Globus pallidus (tissue), 1 donor: ENCODE data around the gene PLCB1.

Experiments
- DNase-seq: peaks from one replicate; pipeline ENCODE4 v3.0.0-alpha.2; 2015; ENCODE audit warnings: low spot score

Gene PLCB1

DNA sequence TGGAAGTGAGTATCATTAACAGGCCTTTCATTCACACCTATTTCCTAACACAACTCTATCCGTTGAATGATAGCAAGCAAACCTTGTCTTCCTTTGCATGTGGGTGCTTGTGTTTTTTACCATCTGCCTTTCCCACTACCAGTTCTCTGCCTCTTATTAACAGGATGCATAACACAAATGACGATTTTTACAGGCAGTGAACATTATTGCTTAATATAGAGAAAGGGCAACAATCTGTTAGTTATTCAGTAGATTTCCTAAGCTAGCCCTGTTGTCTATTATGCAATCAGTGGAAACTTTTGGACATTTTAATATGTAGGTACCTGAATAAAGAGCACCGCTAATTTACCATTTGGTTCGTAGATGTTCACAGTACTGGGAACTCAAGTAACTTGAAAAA, 588.0 kb downstream of the PLCB1 start:
- no peak for DNase-seq

DNA sequence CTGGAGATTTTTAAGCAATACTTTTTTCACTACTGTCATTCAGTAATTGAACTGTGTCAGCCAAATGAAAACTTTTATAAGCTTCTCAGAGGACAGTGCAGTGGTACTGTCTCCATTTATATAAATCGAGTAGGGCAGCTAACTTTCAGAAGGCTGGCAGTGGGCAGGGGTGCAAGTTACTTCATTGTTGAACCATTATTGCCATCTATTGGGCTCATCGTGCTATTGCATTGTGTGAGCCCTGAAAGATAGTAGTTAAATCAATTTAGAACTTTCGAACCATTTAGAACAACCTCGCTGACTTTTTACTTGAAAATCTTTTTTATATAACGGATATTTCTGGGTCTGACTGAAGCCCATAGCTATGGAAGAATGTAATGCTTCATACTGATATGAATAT, 589.0 kb downstream of the PLCB1 start:
- peak; percentile 28 for DNase-seq

DNA sequence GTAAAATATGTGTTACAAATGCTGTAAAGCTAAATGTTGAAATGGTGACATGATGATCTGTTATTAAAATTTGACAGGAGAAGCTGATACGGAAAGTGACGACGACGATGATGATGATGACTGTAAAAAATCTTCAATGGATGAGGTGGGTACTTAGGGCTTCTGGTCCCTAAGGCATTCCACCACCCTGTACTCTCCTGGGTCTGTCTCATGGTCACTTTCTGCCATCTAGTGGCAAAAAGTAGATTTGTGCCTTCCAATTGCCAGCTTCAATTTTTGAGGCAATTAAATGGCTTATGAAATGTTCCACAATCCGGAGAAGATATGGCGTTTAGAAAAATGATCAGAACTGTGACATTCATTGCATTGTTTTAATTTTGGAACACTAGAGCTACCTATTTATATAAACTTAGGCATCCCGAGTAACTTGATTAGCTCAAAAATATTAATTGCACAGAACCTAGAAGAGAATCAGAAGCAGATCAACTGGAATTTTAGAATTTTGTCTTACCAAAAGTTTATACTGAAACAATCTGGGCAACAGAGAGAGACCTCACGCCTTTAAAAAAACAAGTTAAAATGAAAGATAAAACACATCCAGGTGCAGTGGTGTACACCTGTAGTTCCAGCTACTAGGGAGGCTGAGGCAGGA, 590.3 kb downstream of the PLCB1 start:
- peak; percentile 68 for DNase-seq

DNA sequence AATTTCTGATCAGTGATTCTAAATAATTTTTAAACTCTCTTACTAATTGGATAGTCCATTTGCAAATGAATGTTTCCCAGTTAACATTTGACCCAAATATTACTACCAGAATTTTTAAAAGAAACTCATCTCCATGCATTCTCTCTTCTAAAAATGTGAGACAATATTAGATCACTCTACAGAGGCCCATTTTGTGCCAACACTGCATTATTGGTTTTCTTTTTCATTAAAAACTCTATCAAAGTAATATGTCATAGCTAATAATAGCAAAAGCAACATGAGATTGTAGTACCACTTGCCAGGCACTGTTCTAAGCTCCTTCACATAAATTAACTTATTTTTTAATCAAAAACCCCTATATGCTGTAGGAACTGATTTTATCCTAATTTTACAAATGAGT, 591.2 kb downstream of the PLCB1 start:
- DNase-seq: no peak

DNA sequence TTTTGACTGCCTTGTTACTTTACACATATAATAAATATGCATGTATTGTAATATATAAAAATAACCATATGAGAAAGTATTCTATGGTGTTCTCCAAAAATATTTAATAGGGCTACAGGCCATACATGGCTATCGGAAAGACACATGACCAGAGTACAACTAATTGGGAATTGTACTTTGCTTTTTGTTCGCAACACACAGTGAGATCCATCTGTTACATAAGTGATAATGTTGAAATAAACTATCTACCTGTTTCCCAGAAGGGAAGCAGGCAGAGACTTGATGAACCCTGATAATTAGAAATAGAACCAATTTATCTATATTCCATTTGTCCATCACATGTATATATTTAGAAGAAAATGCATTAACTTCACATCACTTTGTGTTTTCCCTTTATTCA, 592.8 kb downstream of the PLCB1 start:
- no peak for DNase-seq

DNA sequence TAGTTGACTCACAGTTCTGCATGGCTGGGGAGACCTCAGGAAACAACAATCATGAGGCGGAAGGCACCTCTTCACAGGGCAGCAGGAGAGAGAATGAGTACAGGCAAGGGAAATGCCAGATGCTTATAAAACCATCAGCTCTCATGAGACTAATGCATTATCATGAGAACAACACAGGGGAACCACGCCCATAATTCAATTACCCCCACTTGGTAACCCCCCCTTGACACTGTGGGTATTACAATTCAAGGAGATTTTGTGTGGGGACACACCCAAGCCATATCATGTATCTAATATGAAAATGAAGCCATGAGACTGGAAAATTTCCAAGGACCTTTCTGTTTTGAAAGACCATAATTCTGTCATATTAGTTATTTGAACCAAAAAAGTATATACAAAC, 594.4 kb downstream of the PLCB1 start:
- DNase-seq: no peak

DNA sequence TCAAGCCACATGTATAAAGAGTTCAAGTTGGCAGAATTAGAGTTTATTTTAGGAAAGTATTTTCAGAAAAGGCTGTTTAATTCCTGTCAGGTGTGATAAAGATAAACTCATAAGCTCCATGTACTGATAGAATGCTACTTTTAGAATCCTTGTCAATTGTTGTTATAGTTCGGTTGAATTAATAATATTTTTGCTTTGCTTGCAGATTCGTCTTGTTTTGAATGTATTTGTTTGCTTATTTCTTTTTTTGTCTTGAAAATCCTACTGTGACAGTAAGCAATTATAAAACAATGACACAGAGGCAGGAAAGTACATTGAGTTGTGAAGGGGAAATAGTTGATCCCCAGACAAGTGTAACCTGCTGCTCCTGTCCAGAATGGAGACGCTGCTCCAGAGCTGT, 602.9 kb downstream of the PLCB1 start:
- no peak for DNase-seq

DNA sequence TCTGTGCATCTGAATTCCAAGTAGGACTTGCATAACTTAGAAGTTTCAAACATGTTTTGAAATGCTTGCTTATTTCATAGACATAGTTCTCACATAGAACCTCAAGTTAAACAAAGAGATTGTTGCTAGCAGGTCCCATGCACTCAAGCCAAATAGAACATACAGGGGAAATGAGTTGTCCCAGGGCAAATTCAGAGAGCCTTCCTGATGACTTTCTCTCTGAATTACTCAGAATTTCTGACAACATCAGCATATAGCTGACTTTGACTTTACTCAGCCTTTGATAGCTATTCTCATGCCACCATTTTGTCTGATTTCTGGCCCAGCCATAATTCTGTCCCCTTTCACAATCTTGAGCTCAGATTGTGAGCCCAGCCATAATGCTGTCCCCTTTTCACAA, 603.6 kb downstream of the PLCB1 start:
- no peak for DNase-seq

DNA sequence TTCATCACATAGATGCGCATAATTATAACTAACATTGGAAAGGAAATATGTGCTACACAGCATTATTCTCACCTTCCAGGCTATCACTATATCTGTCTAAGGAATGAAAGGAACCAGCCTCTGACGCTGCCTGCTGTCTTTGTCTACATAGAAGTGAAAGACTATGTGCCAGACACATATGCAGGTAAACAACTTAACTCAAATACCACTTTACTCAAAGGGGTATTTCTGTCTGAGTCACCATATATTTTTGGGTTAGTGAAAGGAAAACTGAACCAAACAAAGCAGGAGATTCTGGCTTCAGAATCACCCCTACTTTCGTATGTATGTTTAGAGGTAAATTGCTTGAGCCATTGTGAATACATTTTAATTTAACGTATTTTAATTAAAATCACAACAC, 608.2 kb downstream of the PLCB1 start:
- DNase-seq: no peak

DNA sequence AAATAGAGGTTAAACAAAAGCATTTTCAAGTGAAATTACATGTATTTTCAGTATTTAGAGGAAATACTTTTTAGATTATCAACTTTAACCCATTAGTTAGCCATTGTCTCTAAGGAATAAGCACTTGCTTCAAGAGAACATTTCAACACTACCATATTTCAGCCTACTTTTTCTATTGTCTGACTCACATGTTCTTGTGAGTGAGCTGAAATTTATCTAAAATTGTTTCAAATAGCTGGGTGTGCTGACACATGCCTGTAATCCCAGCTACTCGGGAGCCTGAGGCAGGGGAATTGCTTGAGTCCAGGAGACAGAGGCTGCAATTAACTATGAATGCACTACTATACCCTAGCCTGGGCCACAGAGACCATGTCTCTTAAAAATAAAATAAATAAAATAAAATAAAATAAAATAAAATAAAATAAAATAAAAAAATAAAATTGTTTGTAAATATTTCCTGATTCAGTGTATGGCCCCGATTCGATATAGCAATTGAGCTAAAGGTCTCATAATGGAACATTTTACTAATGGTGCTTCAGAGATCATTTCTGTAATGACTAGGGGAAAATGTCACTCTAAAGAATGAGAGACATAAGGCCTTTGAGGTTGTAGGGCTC, 612.3 kb downstream of the PLCB1 start:
- no peak for DNase-seq

DNA sequence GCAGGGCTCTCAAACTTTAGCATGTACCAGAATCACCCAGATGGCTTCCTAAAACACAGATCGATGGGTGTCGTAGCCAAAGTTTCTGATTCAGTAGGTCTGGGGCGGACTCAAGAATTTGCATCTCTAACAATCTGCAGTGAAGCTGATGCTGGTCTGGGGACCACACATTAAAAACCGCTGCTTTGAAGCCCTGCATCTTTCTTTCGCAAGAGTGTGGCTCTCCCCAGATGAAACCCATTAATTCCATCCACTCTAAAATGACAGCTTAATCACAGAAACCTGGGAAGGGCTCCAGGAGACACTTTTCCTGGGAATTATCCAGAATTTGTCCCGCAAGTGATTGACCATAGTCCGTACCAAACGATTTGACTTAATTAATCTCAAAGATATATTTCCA, 617.0 kb downstream of the PLCB1 start:
- no peak for DNase-seq

DNA sequence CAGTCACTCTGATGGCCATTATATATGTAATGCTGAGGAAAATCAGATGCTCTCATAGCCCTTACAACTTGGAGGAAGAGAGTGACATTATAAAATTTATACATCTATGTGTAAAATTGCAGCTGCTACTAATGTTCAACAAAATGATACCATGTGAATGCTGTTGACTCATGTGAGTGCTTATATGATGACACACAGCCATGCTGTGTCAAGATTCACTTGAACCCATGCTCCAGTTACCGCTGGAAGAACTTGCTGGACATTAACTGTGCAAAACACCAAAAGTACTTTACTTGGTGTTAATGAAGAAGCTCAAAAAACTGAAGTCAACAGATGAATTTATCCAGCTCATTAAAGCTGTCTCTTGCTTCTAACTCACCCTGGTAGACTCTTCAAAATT, 617.9 kb downstream of the PLCB1 start:
- DNase-seq: no peak

DNA sequence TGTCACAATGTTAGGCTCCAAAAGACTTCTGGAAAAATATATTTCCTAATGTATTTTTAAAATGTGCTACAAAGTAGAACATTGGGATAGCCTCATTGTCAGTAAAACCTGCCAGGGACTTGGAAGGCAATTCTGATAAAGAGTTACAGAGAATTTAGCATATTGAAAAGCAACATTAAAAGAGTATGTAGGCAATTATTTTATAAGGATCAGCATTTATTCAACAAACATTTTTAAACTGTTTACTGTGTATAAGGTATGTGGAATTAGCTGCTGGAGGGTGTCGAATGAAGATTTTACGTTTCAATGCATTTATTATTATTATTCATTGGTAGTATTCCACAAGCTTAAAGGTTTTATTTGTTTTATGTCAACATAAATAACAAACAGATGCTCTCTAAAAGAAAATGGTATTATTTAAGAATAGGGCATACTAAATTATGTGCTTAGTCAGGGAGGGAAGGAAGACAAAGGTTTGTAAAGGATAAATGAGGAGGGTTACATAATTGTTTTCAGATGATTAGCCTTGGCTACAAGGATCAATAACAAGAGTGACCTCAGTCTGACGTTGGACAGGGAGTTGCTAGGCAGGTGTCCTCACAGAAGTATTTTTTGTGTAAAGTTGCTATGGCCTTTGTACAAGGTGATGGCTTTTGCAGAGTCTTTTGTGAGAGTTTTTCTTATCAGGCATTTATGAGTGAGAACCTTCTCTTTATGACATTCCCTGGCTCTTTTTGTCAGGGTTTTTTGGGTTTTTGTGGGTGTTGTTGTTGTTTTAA, 623.5 kb downstream of the PLCB1 start:
- no peak for DNase-seq

DNA sequence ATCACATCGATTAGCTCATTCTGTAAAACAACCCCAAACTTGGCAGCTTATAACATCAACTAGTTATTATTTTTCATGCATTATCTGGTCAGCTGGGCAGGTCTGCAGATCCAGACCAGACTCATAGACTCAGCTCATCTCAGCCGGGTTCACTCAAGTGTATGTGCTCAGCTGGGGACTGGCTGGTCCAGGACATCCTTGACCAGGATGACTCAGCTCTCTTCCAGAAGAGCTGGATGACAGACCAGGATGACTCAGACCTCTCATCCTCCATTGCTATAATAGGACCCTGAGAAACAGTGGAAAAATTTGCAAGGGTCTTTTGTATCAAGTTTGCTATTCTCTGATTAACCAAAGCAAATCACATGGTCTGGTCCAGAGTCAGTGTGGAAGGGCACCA, 624.3 kb downstream of the PLCB1 start:
- no peak for DNase-seq

DNA sequence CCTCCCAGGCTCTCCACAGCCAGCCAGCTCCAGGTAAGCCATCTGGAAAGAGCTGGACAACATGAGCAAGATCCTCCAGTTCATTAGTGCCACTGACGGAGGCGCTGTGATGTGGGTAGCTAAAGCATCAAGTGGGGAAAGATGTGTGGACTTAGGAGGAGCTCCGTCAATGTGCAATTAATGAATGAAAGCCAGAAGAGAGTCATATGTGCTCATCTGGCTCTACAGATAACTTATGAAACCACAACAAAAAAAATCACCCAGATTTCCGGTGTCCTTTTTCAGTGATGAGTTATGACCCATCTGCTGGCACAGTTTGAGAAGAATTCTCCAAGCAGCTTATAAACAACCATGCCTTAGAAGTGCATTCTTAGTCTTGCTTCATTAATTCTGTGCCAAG, 625.1 kb downstream of the PLCB1 start:
- DNase-seq: no peak

DNA sequence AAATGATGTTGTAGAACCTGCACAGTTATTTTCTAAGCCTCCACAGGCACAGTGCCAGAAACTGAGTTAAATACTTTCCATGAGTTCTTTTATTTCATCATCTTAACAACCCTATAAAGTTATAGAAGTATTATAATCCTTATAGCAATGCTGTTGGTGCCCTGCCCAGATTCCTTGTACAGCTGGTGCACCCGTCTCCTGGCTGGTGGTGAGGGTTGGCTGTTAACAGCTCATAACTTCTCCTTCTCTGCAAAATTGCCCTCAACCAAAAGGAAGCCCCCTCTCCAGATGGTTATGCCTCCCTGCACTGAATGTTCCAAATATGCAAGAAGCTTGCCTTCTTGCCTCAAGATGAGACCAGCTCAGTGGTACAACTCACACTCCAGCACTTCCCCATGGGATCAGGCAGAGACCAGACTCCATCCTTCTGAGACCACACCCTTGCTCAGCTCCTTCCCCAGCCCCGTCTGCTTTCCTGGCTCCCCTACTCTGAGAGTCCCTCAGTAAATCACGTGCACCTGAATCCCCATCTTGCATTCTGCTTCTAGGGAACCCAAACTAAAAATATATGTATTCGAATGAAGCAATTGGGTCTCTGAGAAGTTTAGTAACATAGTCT, 632.4 kb downstream of the PLCB1 start:
- no peak for DNase-seq

DNA sequence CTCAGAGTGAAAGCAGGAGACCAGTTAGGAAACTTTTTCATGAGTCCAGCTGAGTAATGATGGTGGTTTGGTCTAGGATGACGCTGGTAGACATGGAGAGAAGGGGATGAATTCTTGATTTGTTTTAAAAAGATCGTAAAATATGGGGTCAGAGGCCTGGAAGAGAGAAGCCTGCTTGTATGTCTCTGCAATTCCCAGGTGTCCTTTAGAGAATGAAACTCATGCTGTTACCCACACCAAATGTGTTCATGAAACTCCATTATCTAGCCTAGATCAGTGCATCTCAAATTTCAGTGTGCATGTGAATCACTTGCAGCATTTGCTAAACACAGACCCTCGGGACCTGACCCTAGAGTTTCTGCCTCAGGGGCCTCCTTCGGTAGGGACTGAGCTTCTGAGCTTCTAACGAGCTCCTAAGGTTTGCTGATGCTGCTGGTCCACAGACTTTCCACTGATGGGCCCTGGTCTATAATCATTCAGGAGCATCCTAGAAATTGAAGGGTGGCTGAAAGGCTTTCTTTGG, 634.9 kb downstream of the PLCB1 start:
- DNase-seq: no peak

DNA sequence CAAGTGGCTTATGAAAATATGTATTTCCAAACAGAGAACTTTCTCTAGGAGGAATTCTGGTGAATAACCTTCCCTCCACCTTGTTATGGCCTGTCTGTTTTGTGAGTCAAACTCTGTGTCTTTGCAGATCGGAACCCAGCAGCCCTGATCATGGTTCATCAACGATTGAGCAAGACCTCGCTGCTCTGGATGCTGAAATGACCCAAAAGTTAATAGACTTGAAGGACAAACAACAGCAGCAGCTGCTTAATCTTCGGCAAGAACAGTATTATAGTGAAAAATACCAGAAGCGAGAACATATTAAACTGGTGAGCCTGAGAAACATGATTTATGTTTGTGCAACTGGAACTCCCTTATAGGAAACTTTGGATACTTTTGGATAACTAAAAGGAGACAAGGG, 642.3 kb downstream of the PLCB1 start:
- no peak for DNase-seq

DNA sequence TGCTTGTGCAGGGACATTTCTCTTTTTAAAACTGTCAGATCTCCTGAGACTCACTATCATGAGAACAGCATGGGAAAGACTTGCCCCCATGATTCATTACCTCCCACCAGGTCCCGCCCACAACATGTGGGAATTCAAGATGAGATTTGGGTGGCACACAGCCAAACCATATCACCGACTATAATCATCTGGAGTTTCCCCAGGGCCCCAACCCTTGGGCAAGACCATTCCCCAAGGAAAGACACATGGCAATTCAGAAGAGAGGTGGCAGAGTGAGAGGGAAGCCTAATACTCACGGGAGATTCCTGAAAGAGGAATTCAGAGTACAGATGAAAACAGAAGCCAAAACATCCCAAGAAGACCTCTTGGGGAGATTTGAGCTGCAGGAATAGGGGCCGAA, 645.8 kb downstream of the PLCB1 start:
- DNase-seq: no peak

DNA sequence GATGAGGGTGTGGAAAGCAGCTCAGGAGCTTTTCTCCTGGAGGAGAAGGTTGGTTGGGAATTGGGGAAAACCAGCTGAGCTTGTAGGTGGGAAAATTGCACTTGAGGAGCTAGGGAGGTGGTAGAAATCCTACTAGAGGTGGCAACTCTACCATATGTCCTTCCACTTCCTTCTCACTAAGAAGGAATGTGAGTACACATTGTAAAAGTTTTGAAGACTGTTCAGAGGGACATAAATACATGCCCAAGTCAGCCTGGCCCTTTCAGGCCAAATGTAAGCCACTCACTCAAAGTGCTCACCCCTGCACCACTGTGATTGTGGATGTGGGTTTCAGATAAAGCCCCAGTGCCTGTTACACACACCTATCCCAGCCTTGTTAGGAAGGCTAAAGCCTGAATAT, 646.3 kb downstream of the PLCB1 start:
- no peak for DNase-seq

DNA sequence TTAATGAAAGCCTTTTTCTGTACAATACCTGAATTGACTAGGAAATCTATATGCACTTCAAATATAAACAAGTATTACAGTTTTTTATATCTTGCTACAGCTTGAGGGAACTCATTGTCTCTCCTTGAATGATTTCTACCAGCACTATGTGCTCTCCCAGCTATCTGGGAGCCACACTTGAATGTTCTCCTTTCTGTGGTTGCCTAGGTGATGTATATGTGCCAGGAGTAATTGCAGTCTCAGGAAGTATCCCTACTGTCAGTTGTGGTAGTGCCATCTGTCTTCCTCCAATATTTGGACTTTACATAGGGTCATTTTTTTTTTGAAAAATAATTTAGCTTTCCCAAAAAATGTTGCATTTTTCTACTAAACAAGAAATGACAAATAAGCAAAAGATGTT, 648.8 kb downstream of the PLCB1 start:
- no peak for DNase-seq

DNA sequence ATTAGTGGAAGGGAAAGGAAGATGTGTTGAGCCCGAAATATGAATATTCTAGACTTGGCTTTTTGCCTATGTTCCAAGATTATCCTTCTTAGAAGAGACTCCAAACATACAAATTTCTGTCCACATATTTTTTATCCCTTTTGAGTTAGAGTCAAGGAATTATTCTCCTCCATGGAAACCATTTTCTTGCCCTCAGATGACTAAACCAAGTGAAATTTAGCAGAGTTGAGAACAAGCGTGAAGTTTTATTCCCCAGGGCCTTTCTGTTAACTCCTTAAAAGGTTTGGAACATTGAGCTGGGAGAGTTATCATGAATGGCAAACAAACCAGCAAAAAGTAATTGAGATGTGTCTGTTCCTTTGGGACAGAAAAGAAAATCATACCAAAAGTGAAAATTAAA, 650.7 kb downstream of the PLCB1 start:
- DNase-seq: no peak

DNA sequence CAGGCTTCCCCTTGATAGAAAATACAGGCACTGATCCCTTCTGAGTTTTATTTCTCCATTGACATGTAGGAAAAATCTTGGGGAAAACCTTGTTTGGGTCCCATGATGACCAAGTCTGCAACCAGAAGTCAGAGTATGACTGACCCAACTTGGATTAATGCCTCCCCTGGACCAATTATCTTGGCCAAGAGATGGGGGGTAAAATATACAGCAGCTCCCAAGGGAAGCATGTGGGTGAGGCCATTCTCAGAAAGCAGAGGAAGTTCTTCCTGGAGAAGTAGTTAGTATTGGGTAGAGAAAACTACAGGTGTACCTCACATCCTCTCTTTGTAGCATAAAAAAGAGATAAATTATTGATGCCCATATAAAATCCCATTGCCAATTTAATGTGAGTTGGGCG, 651.7 kb downstream of the PLCB1 start:
- DNase-seq: no peak
